ENCODE data around the gene CCT7.
A peak's percentile ranks its signal among the peaks of the same experiment; 100 is the strongest.

DNA sequence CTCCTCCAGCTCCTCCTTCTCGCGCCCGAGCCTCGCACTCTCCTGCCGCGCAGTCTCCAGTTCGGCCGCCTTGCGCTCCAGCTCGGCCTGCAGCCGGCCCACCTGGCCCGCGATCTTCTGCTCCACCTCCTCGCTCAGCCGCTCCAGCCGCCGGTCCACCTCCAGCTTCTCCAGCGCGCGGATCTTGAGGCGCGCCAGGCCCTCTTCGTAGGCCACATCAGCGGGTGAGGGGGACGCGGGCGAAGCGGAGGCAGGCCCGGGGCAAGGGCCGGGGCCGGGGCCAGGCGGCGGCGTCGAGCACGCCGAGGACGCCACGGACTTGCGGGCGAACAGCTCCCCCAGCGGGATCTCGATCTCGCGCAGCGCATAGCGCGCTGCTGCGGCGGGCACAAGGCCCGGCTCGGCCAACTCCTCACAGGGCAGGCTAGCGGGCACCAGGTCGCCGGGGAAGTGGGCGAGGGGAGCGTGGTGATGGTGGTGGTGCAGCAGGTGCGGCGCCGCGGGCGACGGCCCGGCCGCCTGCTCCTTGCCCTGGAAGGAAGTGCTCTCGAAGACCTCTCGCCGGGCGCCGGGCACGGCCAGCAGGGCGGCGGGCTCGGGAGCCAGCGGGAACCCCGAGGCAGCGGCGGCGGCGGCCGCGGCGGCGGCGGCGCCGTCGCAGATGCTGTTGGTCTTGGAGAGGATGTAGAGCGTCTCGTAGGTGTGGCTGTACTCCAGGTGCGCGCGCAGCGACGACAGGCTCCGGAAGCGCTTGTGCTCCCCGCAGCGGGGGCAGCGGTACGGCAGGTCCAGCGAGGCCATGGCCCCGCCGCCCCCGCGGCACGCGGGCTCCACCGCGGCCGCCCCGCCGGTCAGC lies 35.0 kb downstream of the CCT7 start:
- TF ChIP-seq, protein P1, sequence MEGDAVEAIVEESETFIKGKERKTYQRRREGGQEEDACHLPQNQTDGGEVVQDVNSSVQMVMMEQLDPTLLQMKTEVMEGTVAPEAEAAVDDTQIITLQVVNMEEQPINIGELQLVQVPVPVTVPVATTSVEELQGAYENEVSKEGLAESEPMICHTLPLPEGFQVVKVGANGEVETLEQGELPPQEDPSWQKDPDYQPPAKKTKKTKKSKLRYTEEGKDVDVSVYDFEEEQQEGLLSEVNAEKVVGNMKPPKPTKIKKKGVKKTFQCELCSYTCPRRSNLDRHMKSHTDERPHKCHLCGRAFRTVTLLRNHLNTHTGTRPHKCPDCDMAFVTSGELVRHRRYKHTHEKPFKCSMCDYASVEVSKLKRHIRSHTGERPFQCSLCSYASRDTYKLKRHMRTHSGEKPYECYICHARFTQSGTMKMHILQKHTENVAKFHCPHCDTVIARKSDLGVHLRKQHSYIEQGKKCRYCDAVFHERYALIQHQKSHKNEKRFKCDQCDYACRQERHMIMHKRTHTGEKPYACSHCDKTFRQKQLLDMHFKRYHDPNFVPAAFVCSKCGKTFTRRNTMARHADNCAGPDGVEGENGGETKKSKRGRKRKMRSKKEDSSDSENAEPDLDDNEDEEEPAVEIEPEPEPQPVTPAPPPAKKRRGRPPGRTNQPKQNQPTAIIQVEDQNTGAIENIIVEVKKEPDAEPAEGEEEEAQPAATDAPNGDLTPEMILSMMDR (IDR thresholded peaks at IDR 0.05; ENCODE audit: control extremely low read depth in 1 of 3, insufficient read depth in 1 of 3, low read depth in 1 of 3, low read length in 3 of 3) = peak in 2 of 3 experiments; percentile 10 to 12; a peak in 2 of 4 replicates
- TF ChIP-seq EZH2 (IDR thresholded peaks at IDR 0.05; ENCODE audit: low read depth, low read length, severe bottlenecking) = peak; percentile 41
- no peak for TF ChIP-seq JUN (IDR thresholded peaks at IDR 0.05; ENCODE audit: low read depth, low read length)
- no peak for TF ChIP-seq CREB1 (IDR thresholded peaks at IDR 0.05)
- TF ChIP-seq HDAC6 (IDR thresholded peaks at IDR 0.05; ENCODE audit: low read depth, low read length) = no peak
- TF ChIP-seq BACH1 (IDR thresholded peaks at IDR 0.05; ENCODE audit: low read length) = no peak
- TF ChIP-seq EGR1 (IDR thresholded peaks at IDR 0.05; ENCODE audit: borderline replicate concordance, low read depth, low read length) = peak; percentile 51; the same call in 1 of the 2 replicates
- no peak for TF ChIP-seq POLR2A (IDR thresholded peaks at IDR 0.05; ENCODE audit: control extremely low read depth in 1 of 2, low read depth in 2 of 2, low read length in 2 of 2)
- 0 out of 2 replicates have a peak, but pooled peaks have one; percentile 13 for TF ChIP-seq NRF1 (IDR thresholded peaks at IDR 0.05; ENCODE audit: low read depth, low read length)
- TF ChIP-seq, protein P2, sequence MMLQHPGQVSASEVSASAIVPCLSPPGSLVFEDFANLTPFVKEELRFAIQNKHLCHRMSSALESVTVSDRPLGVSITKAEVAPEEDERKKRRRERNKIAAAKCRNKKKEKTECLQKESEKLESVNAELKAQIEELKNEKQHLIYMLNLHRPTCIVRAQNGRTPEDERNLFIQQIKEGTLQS (IDR thresholded peaks at IDR 0.05; ENCODE audit: insufficient read depth, low read depth, low read length) = no peak
- TF ChIP-seq BRCA1 (IDR thresholded peaks at IDR 0.05; ENCODE audit: low read depth, low read length) = no peak

Measured in H1 (cell line).